D721Med (cell line): ENCODE data around the gene MAX.

Experiments
- DNase-seq: peaks from one replicate; pipeline ENCODE4 v3.0.0; 2011; ENCODE audit warnings: low spot score; ENCODE audit not compliant: insufficient read length
- FAIRE-seq: peaks from 2 replicates; lab custom pipeline; 2011; peaks lifted over from hg19 to GRCh38; lab: Jason Lieb, UNC
- TF ChIP-seq, protein P1 (sequence below): IDR thresholded peaks from 2 replicates; pipeline ENCODE4 v1.5.1; 2012; ENCODE audit warnings: mild to moderate bottlenecking, control low read depth; ENCODE audit not compliant: insufficient read depth; ENCODE audit errors: missing control alignments

The MAX gene

DNA sequence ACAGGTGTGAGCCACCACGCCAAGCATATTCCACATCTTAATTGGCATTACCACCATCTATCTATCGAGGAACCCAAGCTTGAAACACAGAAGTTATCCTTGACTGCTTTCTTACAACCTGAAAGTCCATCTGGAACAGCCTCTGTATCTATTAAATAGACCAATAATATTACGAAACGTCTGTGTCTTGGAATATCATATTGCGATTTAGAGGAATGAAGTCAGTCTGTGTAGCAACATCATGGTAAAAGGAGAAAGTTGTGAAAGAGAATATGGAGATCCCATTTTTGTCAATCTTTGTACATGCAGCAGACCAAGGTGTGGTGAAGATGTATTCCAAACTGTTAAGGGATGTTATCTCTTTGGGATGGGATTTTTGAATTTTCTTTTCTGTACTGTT is 25.8 kb upstream of the MAX start:
- TF ChIP-seq, protein P1, sequence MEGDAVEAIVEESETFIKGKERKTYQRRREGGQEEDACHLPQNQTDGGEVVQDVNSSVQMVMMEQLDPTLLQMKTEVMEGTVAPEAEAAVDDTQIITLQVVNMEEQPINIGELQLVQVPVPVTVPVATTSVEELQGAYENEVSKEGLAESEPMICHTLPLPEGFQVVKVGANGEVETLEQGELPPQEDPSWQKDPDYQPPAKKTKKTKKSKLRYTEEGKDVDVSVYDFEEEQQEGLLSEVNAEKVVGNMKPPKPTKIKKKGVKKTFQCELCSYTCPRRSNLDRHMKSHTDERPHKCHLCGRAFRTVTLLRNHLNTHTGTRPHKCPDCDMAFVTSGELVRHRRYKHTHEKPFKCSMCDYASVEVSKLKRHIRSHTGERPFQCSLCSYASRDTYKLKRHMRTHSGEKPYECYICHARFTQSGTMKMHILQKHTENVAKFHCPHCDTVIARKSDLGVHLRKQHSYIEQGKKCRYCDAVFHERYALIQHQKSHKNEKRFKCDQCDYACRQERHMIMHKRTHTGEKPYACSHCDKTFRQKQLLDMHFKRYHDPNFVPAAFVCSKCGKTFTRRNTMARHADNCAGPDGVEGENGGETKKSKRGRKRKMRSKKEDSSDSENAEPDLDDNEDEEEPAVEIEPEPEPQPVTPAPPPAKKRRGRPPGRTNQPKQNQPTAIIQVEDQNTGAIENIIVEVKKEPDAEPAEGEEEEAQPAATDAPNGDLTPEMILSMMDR: no peak
- DNase-seq (no peak), FAIRE-seq (no peak)

GRCh38 chr14:65117769-65118745 is 15.7 kb upstream of the MAX start:
- TF ChIP-seq, protein P1: no peak
- FAIRE-seq (no peak), DNase-seq (no peak)

DNA sequence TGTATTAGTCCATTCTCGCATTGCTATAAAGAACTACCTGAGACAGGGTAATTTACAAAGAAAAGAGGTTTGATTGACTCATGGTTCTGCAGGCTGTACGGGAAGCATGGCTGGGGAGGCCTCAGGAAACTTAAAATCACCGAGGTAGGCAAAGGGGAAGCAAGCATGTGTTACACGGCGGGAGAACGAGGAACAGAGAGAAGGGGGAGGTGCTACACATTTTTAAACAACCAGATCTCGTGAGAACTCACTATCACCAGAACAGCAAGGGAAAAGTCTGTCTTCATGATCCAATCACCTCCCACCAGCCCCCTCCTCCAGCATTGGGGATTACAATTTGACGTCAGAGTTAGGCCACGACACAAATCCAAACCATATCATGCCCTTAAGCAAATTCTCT is 13.3 kb upstream of the MAX start:
- FAIRE-seq (no peak), DNase-seq (no peak)
- TF ChIP-seq, protein P1: no peak

GRCh38 chr14:65110525-65110924 is 8.2 kb upstream of the MAX start:
- FAIRE-seq: no peak
- no peak for DNase-seq
- TF ChIP-seq, protein P1: no peak

GRCh38 chr14:65109357-65109756 is 7.0 kb upstream of the MAX start:
- FAIRE-seq: no peak
- TF ChIP-seq, protein P1: no peak
- DNase-seq: no peak

GRCh38 chr14:65107200-65107599 is 4.9 kb upstream of the MAX start:
- TF ChIP-seq, protein P1: no peak
- no peak for DNase-seq
- FAIRE-seq: no peak

DNA sequence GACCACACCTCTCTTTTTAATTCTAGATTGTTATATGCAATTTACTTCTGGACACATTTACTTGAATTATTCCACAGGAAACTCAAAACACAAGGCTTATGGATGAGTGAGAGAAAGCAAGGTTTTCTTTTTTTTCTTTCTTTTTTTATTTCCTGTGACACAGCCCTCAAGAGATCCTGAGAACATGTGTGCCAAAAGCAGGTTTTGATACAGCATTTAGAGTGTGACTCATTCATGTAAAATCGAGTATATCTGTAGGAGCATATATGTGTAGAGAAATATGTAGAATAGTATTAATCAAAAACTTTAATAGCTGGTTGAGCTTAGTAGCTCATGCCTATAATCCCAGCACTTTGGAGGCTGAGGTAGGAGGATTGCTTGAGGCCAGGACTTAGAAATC is 4.4 kb upstream of the MAX start:
- DNase-seq (no peak), FAIRE-seq (no peak)

More for the DNA sequence above, 4.4 kb upstream of the MAX start:
- TF ChIP-seq, protein P1: no peak
